Activated naive CD8-positive, alpha-beta T cell treated with anti-CD3 and anti-CD28 coated beads, Interleukin-2, amount 50 U/mL, for 16 hours (primary cell): Measurements from ENCODE around the gene NRARP.

Experiments used
- DNase-seq: peaks from one replicate; pipeline ENCODE4 v3.0.0-alpha.2; 2020; ENCODE audit warnings: low read depth, low spot score

Gene NRARP

GRCh38 chr9:137277329-137278041 is 24.6 kb downstream of the NRARP start, which contains the start of gene TOR4A:
TSS of gene TOR4A (plus strand) at chr9:137277726. CDS start at chr9:137278690, 964 bp downstream.
- no peak for DNase-seq

- no peak for DNase-seq
These were observed 25.4 kb downstream of the NRARP start for GRCh38 chr9:137276473-137277328.

- no peak for DNase-seq
These were observed 26.2 kb downstream of the NRARP start for GRCh38 chr9:137275588-137276472.

GRCh38 chr9:137275203-137275587 is 26.9 kb downstream of the NRARP start:
- no peak for DNase-seq

GRCh38 chr9:137273611-137274320 is 28.3 kb downstream of the NRARP start:
- no peak for DNase-seq

- DNase-seq, result no peak
These were observed 29.0 kb downstream of the NRARP start for GRCh38 chr9:137273095-137273490.

- DNase-seq, result no peak
These were observed 29.6 kb downstream of the NRARP start for GRCh38 chr9:137272241-137273094.

DNA sequence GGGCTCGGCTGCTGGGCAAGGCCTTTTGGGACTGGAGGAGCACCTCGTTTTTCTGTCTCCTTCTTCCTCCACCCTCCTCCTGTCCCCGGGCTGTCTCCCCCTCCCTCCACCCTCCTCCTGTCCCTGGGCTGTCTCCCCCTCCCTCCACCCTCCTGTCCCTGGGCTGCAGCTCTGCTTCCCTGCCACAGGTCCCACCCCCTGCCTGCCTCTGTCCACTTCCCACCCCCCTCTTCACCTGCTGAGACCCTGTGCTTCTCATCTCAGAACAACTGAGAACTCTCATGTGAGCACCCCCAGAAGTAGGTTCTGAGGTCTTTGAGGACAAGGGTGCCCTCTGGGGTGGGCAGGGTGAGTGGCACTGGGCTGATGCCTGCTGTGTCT is 30.4 kb downstream of the NRARP start:
- no peak for DNase-seq

GRCh38 chr9:137270929-137271695 is 31.0 kb downstream of the NRARP start:
- DNase-seq, result no peak

GRCh38 chr9:137269231-137269772 is 32.8 kb downstream of the NRARP start:
- DNase-seq, result no peak

- no peak for DNase-seq
These were observed 33.4 kb downstream of the NRARP start for GRCh38 chr9:137268538-137269201.

GRCh38 chr9:137267933-137268355 is 34.1 kb downstream of the NRARP start:
- no peak for DNase-seq

- DNase-seq, result no peak
These were observed 35.3 kb downstream of the NRARP start for GRCh38 chr9:137266585-137267453.

GRCh38 chr9:137266162-137266527 is 35.9 kb downstream of the NRARP start:
- DNase-seq, result no peak

DNA sequence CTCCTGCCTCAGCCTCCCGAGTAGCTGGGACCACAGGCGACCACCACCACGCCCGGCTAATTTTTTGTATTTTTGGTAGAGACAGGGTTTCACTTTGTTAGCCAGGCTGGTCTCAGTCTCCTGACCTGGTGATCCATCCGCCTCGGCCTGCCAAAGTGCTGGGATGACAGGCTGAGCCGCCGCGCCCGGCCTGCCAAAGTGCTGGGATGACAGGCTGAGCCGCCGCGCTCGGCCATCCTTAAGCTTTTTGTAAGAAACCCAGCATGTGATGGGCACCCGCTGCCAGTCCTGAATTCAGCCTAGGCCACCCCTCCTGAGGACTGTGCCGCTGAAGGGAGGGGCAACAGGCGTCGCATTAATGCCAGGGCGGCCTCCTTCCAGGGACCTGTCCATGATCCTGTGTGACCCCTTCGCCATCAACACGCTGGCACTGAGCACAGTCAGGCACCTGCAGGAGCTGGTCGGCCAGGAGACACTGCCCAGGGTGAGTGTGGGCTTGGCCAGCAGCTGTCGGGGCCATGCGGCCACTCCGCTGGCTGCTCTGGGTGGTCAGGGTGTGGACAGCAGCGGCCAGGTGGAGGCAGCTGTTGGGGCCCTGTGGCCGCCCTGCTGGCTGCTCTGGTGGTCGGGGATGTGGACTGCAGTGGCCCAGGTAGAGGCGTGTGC is 36.4 kb downstream of the NRARP start:
- no peak for DNase-seq

- DNase-seq, result no peak
These were observed 38.0 kb downstream of the NRARP start for GRCh38 chr9:137264067-137264466.

GRCh38 chr9:137263506-137263905 is 38.6 kb downstream of the NRARP start:
- no peak for DNase-seq
